HG03439 (cell line): ENCODE measurements around the gene ASMTL.
"Not testable (repeated sequence)": the region's sequence is repeated elsewhere in the genome, so short reads cannot be mapped to it uniquely, and the experiment has no call there.

ENCODE experiments used
- ATAC-seq: cut with Tn5 transposase; IDR thresholded peaks from one replicate; pipeline ENCODE4 v1.9.1; 2021; ENCODE audit warnings: mild to moderate bottlenecking, moderate library complexity; ENCODE audit not compliant: unreplicated experiment

ASMTL gene, protein sequence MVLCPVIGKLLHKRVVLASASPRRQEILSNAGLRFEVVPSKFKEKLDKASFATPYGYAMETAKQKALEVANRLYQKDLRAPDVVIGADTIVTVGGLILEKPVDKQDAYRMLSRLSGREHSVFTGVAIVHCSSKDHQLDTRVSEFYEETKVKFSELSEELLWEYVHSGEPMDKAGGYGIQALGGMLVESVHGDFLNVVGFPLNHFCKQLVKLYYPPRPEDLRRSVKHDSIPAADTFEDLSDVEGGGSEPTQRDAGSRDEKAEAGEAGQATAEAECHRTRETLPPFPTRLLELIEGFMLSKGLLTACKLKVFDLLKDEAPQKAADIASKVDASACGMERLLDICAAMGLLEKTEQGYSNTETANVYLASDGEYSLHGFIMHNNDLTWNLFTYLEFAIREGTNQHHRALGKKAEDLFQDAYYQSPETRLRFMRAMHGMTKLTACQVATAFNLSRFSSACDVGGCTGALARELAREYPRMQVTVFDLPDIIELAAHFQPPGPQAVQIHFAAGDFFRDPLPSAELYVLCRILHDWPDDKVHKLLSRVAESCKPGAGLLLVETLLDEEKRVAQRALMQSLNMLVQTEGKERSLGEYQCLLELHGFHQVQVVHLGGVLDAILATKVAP

DNA sequence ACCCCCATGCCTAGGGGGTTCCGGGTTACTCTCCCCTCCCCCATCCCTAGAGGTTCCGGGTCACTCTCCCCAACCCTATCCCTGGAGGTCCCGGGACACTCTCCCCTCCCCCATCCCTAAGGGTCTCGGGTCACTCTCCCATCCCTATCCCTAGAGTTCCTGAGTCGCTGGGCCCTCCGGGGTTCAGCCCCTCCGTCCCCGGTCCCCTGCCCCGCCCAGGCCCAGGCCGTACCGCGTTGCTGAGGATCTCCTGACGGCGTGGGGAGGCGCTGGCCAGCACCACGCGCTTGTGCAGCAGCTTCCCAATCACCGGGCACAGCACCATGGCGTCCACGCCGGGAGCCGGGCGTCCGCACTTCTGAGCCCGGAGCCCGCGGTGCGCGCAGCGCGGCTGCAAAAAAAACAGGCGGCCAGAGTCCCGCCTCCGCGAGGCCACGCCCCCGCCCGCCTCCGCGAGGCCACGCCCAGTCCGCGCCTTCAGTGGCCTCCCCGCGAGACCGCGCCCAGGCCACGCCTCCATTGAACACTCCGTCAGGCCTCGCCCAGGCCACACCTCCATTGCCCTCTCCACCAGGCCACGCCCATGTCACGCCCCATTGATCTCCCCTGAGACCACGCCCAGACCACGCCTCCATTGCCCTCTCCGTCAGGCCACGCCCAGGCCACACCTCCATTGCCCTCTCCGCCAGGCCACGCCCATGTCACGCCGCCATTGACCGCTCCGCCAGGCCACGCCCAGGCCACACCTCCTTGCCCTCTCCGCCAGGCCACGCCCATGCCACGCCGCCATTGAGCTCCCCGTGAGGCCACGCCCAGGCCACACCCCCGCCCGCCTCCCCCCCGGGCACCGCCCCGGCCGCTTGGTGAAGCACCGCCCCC lies at the start of gene ASMTL:
TSS of gene ASMTL (minus strand) at position 394 of the 879 bp plus-strand sequence. CDS start at position 325, 69 bp downstream.
- peak; percentile 70 for ATAC-seq

DNA sequence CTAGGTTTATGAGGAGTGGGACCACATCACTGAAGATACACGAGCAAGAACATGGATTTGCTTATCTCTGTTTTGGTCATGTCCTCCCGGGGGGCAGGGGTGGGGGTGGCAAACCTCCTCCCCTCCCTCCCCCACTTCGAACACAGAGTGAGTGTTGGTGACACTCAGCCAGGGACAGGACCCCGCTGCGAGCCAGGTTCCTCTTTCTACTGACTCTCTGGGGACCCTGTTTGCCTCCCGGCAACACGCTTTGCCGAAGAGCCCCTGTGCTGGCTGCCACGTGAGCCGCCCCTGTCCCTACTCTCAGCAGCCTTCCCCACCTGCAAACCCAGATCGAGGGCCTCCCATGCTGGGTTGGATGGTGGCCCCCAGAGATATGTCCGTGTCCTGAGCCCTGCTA lies 49.5 kb upstream of the ASMTL start:
- peak; percentile 46 for ATAC-seq

DNA sequence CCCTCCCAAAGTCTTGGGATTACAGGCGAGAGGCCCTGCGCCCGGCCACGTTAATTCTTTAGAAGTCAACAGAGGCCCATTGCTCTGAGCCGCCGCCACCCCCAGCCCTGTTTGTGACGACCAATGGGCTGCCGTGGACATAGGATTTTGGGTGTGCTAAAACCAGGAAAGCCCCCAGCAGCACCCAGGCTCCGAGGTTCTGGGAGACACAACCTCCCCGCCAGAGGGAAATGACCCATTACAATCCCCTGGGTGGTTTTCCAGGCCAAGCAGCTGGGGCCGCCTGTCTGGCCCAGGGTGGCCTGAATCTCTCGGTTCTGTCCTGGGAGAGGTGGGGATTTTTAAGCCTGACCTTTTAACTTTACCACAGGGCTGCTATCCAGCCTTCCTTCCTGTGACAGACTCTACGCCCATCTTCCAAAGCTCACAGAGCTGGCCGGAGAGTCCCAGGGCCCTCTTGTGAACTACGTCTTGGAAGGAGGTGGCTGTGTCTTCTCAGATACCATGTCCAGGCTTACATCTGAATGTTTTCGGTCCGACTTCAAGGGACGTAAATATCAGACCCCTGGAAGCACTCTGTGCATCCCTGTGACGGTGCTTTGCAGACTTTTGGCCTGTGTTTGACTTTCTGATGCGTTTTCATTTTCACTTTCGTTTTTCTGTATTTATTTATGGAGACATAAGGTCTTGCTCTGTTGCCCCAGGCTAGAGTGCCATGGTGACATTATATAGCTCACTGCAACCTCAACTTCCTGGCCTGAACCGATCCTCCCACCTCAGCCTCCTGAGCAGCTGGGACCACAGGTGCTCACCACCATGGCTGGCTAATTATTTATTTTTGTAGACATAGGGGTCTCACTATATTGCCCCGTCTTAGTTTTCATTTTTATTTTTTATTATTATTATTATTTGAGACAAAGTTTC lies 48.3 kb upstream of the ASMTL start:
- ATAC-seq, result peak; percentile 60

DNA sequence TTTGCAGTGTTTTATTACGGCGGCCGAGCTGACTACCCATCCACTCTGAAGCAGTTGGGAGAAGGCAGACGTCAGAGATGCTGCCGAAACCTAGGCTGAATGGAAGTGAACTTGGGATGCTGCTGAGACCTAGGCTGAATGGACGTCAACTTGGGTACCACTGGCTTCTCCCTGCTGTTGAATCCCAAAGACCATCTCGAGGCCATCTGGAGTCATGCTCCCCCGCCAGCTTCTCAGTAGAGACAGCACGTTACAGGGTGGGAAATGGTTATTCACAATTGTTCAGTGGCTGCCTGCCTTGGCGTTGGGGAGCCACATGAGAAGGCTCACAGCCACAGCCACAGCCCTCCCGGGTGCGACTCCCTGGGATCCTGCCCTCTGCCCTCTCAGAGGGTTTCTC lies 43.4 kb upstream of the ASMTL start:
- ATAC-seq, result no peak

DNA sequence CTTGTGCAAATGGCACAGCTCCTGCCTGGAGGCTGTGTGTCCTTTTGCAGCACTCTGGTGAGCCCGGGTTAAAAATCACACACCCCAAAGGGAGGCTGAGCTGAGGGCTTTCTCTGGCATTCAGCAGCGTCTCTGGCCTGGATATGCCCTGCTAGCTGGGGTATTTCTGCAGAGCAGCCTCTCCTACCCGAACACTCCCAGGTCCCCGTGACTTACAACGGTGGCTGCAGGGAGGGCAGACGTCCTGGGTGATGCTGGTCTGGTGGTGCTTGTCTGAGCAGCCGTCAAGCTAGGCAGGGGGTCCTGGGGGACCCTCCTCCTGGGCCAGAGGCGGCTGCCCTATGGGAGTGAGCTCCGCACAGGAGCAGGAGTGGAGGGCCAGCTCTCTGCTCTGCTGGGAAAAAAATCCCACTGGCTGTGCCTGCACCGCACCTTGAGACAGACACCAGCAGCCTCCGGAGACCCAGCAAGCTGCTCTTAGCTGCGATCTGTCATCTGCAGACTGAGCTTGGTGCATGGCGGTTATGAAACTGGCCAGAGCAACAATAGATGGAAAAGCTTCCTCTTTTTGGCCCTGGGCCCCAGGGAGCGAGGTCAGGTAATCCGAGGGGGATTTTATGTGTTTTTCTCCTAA lies 41.3 kb upstream of the ASMTL start:
- peak; percentile 43 for ATAC-seq

DNA sequence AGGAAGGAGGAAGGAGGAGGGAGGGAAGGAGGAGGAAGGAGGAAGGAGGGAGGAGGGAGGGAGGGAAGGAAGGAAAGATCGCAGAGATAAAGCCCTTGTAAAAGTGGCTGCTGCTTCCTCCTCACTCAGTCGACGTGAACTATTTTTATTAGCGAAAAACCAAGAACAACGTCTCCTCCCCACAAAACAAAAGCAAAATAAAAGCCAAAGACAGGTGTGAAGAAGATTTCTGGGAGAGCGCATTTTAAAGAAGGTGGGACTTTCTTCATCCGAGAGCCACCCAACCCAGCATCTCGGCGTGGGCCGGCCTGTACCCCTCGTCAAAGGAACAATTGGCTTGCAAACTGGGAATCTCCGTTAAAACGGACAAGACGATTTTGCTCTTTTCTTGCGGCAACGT lies 40.7 kb upstream of the ASMTL start:
- no peak for ATAC-seq

DNA sequence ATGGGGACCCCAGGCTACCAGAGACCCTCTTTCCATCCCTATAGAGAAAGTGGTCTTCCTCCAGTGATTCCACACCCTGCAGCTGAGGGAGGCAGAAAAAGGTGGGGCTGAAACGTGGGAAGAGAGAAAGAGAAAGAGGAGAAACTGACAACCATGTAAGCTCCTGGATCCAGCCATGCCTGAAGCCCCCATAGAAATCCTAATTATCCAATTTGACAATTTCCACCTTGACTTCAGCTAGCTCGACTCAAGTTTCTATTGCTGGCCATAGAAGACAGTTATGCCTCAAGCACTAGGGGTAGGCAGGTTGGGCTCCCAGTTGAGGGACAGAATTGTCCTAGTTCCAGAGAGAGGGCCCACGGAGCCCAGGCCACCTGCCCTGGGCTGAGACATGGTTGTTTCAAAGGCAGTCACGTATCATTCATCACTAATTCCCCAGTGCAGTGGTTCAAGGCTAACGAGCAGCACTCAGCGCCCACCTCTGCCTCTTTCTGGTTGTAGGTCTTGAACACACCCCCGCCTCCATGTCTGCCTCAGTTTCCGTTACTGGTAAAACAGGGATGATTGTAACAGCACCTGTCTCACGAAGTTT lies 39.8 kb upstream of the ASMTL start:
- ATAC-seq, result no peak

DNA sequence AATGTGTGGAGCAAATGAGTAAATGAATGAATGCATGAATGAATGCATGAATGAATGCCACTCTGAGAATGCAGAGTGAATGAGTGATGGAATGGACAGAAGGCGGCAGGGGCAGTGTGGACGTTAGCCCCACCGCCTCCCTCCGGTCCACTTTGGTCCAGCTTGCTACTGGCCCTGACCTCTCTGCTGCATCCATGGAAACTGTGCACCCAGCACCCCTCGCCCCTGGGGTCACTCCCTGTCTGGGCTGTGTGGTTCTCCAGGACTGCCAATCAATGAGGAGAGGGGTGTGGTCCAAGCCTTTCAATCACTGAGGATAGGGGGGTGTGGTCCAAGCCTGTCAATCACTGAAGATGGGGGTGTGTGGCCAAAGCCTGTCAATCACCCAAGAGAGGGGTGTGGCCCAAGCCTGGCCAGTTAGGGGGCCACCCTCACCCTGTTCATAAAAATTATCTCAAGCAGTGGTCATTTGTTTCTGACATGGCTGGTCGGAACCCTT lies 39.2 kb upstream of the ASMTL start:
- peak; percentile 70 for ATAC-seq

DNA sequence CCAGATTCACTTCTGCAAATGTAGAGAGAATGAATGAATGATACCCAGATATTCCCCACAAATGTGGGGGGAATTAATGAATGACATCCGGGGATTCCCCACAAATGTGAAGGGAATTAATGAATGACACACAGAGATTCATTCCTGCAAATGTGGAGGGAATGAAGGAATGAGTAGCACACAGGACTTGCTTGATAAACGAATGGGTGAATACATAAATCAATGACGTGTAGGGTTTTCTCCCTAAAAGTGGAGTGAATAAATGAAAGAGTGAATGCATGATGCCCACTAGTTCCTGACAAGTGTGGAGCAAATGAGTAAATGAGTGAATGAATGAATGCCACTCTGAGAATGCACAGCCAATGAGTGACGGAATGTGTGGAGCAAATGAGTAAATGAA lies 38.5 kb upstream of the ASMTL start:
- ATAC-seq, result not testable (repeated sequence)

DNA sequence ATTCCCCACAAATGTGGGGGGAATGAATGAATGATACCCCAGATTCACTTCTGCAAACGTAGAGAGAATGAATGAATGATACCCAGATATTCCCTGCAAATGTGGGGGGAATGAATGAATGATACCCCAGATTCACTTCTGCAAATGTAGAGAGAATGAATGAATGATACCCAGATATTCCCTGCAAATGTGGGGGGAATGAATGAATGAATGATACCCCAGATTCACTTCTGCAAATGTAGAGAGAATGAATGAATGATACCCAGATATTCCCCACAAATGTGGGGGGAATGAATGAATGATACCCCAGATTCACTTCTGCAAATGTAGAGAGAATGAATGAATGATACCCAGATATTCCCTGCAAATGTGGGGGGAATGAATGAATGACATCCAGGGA lies 38.0 kb upstream of the ASMTL start:
- ATAC-seq, result not testable (repeated sequence)

DNA sequence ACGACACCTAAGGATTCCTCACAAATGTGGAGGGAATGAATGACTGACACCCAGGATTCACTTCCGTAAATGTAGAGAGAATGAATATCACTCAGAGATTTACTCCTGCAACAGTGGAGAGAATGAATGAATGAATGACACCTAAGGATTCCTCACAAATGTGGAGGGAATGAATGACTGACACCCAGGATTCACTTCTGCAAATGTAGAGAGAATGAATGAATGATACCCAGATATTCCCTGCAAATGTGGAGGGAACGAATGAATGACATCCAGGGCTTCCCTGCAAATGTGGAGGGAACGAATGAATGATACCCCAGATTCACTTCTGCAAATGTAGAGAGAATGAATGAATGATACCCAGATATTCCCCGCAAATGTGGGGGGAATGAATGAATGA lies 36.6 kb upstream of the ASMTL start:
- not testable (repeated sequence) for ATAC-seq

DNA sequence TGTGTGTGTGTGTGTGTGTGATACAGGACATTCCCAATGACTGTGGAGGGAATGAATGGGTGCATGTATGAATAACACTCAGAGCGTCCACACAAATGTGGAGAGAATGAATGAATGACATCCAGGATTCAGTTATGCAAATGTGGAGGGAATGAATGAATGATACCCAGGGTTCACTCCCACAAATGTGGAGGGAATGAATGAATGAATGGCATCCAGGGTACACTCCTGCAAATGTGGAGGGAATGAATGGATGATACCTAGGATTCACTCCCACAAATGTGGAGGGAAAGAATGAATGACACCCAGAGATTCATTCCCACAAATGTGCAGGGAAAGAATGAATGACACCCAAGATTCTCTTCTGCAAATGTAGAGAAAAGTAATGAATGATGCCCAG lies 36.0 kb upstream of the ASMTL start:
- no peak for ATAC-seq

DNA sequence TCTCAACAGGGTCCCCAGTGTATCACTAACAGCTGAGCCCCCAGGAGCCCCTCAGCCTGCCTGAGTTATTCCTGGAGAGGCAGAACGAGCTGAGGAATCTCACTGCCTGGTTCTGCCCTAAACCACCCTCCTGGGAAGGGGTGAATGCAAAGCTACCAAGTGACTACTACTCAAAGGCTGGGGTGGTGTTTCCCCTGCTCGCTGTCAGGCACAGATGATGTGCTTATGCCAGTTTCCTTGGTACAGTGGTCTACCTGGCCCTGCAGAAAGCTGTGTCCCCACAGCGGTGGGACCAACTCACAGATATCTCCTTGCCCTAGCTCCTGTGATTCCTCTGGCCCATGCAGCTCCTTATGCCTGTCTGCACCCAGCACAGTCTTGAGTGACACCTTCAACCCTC lies 35.4 kb upstream of the ASMTL start:
- no peak for ATAC-seq

DNA sequence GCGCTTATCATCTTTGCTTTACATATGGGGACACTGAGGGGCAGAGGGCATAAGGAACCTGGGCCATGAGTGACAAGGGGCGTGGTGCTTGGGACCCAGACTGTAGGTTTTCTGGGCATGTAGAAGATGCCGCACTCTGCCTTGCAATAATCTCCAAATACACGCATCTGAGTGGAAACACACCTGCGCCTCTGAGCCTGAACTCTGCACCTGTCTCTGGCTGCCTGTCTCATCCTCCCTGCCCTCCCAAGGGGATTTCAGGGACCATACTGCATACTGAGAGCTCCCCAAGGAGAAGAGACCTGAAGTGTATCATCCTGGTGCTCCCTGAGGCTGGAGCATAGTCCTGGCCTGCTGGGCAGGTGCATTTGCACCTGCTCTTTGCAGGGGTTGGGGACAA lies 34.7 kb upstream of the ASMTL start:
- ATAC-seq, result no peak

DNA sequence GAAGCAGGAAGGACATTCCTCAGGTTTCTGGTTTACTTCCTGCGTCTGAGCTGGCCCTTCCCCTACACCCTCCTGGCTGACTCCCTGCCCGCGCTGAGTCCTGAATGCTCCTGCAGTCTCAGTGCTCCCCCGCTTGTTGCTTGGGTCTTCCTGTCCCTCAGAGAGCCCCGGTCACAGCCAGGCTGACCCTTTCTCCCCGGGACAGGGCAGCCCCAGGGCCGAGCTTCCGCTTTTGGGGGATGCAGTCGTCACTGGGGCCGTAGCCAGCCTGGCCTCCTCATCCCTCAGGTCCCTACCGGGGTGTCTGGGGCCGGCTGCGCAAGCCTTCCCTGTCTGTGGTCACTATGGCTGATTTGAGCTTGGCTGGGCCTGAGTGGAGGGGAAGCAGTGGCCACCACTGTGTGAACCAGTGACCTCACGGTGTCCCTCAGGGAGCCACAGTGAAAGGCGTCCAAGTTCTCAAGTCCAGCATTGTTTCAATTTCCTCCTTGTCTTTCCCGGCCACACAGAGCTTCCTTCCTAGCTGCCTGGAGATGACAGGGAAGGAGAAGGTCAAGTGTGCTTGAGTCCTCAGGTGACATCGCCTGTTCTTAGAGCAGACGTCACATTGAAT lies 34.1 kb upstream of the ASMTL start:
- no peak for ATAC-seq

DNA sequence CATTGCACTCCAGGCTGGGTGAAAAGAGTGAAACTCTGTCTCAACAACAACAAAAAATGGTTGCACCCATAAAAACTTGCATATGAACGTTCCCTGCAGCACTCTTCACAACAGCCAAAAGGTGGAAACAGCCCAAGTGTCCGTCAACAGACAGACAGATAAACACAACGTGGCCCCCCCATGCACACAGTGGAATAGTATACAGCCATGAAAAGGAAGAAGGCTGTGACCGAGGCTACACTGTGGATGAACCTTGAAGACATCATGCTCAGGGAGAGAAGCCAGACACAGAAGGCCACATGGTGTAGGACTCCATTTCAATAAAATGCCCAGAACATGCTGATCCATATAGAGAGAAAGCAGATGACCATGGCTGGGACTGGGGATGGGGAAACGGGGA lies 33.5 kb upstream of the ASMTL start:
- ATAC-seq, result no peak

DNA sequence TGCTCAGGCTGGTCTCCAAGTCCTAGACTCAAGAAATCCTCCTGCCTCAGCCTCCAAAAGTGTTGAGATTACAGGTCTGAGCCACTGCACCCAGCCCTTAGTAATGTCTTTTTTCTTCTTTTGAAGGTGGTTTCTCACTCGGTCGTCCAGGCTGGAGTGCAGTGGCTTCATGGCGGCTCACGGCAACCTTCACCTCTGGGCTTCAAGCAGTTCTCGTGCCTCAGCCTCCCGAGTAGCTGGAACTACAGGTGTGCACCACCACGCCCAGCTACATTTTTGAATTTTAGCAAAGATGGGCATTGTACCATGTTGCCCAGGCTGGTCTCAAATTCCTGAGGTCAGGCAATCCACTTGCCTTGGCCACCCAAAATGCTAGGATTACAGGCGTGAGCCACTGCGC lies 32.3 kb upstream of the ASMTL start:
- no peak for ATAC-seq

DNA sequence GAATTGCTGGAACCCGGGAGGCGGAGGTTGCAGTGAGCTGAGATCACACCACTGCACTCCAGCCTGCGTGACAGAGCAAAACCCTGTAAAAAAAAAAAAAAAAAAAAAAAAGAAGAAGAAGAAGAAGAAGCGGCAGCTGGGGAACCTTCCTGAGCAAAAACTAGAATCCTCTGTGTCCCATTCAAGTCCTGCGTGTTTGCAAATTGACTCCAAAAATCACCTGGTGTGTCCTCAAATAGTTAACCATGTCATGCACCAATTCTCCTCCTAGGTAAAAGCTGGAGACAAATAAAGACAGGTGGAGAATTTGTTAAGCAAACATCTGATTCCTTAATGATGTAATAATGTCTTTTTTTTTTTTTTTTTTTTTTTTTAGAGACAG lies 31.9 kb upstream of the ASMTL start:
- ATAC-seq, result no peak
